Superior temporal gyrus (tissue), 1 donor: ENCODE results near the gene TICAM1.
"Not testable (repeated sequence)": the region's sequence is repeated elsewhere in the genome, so short reads cannot be mapped to it uniquely, and the experiment has no call there.

ENCODE experiments used
- DNase-seq: peaks from one replicate; pipeline ENCODE4 v3.0.0-alpha.2; 2016; ENCODE audit errors: extremely low spot score

Gene TICAM1

DNA sequence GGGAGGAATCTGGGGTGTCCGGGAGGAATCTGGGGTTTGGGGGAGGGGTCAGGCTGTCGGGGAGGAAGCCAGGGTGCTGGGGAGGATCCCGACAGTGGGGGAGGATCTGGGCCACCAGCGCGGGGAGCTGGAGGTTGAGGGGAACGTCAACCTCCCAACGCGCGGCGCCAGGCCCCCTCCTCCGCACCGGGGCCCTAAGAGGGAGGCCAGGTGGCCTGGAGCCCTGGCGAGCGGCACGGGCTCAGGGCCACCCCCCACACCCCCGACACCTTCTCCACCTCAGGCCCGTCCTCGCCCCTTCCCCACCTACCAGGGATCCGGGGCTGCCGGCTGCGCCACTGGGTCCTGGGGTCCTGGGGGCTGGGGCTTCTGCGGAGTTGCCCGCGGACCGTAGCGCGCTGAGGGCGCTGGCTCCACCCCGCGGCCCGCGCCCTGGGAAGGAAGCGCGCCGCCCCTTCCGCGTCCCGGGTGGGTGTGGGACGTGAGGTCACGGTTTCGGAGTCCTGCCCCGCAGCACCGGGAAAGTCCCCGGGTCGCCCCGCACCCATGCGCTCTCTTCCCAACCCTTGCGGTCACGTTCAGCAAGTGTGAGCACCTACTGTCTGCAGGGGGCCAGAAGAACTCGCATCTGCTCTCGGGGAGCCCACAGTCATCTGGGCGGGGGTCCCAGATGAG, at the start of gene TICAM1:
Gene TICAM1 (minus strand): TSS at position 409 of the 675 bp plus-strand sequence. CDS start 13,335 bp downstream, outside the sequence.
- DNase-seq = no peak

DNA sequence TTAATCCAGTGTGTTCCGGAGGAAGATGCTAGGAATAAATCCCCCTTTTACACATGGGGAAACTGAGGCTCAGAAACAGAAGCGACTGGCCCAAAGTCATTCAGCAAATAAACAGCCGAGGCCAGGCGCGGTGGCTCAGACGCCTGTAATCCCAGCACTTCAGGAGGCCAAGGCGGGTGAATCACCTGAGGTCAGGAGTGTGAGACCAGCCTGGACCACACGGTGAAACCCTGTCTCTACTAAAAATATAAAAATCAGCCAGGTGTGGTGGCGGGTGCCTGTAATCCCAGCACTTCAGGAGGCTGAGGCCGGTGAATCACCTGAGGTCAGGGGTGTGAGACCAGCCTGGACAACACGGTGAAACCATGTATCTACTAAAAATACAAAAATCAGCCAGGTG, 47.5 kb upstream of the TICAM1 start:
- DNase-seq = no peak

DNA sequence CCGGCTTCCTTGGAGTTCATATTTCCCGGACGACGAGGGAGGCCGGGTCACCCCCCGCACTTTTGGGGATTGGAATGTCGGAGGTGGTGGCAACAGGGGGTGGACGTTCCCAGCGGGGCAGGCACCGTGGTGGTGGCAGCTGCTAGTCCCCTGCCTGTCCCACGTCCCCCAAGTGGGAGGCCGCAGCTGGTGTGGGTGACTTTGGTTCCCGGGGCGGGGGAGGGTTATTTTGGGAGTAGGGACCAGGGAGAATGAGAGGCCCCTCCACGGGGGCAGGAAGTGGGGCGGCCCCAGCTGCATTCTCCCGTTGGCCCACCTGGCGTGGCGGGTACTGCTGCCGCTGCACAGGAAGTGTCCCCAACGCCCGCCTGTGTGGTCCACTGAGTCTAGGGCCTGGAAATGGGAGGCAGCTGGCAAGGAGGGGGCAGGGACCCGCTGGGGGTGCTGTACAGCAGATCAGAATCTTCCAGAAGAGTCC, 47.0 kb upstream of the TICAM1 start:
- DNase-seq = peak; percentile 59

DNA sequence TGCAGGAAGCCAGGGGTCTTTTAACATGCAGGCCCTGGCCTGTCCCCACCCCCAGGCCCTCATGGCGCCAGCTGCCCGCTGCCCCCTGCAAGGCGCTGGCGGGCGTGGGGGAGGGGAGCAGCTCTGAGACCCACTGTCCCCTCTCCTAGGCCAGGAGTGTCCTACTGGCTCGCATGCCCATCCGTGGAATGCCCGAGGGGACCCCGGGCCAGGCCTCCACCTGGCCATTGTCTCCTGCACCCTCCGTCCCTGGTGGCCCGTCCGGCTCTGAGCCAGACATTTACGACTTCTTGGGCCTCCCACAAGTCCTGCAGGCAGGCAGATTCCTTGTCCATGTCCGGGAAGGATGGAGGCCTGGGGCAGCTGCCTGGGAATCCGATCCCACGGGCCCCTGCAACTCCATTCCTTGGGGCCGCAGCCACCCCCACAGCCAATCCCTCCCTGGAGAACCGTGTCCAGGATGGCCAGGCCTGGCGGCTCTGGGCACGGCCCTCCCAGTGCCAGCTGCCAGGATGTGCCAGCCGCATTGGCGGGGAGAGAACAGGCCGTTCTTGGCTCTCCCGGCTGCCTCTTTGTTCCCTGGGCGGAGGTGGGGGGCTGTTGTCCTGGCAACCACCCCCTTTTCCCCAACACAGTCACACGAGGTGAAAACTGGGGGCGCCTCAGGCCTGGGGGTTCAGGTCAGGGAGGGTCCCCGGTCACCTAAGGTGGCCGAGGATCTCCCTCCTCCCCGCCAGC, 46.4 kb upstream of the TICAM1 start:
- DNase-seq = peak; percentile 94

DNA sequence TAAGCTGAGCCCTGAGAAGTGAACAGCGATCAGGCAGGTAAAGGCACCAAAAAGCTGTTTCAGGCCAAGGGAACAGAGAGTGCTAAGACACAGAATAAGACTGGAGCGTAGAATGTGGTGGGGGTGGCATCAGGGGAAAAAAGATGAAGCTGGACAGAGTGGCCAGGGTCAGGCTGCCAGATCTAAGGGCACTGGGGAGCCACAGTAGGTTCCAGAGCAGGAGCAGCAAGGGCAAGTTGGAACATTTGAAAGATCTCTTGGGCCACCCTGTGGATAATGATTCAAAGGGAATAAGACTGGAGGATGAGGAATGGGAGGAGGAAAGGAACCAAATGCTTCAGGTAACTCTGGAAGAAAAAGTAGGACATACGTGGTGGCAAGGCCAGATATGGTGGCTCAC, 42.4 kb upstream of the TICAM1 start:
- DNase-seq = no peak

DNA sequence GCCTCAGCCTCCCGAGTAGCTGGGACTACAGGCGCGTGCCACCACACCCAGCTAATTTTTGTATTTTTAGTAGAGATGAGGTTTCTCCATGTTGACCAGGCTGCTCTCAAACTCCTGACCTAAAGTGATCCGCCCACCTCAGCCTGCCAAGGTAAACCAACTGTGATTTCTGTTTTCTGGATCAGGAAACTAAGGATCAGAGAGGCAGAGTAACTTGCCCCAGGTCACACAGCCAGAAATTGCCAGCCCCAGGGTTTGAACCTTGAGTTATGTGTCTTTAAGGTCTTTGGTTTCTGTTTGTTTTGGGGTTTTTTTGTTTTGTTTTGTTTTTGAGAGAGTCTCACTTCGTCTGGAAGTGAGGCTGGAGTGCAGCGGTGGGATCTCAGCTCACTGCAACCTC, 40.2 kb upstream of the TICAM1 start:
- DNase-seq = no peak

DNA sequence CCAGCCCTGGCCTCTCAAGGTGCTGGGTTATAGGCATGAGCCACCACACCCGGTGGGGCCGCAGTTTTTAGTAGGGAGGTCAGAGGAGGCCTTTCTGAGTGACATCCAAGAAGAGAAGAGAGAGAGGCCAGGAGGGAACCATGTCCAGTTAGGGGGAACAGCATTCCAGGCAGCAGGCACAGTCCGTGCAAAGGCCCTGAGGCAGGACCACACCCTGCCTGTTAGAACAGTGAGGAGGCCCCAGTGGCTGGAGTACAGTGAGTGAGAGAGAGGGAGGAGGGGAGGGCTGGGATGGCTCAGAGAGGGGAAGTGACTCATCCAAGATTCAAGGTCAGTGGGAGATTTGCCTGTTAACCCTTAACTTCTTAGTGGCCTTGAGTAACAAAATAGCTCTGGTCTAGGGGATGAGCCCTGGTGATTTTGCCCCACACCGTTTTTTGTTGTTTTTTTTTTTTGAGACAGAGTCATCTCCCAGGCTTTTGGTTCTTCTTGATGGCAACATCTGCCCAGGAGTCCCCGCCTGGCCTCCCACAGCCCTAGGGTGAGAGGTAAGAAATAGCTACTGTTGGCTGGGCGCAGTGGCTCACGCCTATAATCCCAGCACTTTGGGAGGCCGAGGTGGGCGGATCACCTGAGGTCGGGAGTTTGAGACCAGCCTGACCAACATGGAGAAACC, 38.7 kb upstream of the TICAM1 start:
- no peak for DNase-seq

DNA sequence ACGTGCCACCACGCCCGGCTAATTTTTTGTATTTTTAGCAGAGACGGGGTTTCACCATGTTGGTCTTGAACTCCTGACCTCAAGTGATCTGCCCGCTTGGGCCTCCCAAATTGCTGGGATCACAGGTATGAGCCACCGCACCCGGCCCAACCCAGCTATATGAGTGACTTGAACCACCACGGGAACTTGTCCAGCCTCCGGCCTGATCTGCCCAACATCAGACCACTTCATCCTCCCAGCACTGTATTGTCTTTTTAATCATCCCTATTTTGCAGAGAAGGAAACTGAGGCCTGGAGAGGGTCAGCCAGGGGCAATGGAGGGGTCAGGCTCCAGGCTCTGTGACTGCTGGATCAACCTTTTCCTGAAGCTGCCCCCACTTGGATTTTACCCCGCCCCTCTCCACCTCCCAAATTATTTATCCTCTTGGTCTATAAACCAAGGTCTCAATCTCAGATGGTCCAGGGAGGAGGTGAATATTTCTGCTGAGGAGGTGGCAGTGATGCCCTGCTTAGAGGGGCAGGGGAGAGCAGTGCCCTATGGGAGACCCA, 36.8 kb upstream of the TICAM1 start:
- no peak for DNase-seq

DNA sequence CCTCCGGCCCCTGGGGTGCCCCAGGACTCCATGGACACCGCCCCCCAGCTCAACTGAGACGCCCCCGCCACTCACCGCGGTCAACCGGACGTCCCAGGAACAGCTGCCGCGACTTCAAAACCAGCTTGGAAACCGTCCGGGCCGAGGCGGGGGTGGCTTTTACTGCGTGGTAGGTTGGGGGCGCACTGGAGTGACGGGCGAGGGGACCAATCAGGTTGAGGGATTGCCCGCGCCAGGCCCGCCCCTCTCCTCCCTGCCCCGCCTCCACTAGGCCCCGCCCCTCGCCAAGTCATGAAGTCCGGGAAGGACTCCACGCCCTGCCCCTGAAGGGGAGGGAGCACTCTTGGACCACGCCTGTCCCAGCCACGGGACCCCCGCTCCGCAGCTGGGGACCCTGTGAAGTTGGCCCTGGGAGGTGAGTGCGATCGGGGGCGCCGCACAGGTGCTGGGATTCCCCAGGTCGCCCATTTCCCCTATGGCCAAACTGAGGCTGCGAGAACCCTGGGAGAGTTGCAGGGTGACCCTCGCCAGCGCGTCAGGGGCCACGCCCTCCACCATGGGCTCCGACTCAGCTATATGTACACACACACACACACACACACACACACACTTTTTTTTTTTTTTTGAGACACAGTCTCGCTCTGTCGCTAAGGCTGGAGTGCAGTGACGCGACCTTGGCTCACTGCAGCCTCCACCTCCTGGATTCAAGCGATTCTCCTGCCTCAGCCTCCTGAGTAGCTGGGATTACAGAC, 36.2 kb upstream of the TICAM1 start, which contains the start of gene PLIN3:
Gene PLIN3 (minus strand): TSS at position 134 of the 752 bp plus-strand sequence. CDS start 6,273 bp downstream, outside the sequence.
- peak; percentile 83 for DNase-seq

DNA sequence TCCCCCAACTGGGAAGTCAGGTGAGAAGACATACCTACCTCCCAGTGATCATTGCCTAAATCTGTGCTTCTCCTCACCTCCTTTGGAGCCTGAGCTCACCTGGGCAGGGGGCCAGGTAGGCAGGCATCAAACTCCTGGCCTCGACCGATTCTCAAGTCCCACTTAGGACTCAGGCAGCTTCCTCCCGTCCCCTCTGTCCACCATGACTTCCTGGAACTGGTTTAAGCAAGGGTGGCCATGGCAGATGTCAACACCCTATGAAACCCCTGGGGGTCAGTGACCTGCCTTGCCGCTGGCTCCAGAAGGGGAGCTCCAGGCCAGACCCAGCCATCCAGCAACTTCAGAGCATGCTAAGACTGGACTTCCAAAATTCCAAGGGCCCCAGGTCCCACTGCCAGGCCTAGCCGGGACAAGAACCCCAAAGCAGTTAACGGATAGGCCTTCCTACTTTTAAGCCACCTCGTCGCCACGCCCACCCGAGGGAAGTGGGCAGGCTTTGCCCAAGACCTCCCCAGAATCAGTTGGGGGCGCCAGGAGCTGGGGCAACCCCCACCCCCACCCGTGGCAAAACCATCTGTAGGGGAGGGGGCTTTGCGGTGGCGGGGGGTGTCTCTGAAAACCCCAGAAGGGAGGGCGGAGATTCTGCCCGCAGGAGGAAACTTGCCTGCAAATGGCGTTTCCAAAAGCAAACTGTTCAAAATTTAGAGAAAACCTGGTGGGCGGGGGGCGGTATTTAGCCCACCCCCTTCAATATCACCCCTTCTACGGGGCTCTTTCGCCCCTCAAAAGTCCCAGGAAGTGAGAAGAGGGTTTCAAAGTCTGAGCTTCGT, 35.3 kb upstream of the TICAM1 start:
- DNase-seq = no peak

DNA sequence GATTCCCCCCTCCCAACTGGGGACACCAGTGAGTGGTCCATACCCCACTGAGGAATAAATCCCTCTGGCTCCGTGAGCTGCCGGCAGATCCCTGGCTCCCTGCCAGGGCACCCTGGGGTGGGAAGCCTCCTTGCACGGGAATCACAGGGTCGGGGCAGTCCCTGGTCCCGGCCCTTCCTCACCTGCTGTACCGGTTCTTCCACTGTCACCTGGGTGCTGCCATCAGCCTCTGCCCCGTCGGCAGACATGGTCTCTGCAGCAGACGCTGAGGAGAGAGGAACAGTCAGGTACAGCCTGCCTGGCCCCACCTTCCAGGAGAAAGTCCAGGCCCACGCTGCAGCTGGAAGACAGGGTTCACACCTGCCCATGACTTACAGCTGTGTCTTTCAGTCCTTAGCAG, 29.6 kb upstream of the TICAM1 start:
- DNase-seq = no peak

DNA sequence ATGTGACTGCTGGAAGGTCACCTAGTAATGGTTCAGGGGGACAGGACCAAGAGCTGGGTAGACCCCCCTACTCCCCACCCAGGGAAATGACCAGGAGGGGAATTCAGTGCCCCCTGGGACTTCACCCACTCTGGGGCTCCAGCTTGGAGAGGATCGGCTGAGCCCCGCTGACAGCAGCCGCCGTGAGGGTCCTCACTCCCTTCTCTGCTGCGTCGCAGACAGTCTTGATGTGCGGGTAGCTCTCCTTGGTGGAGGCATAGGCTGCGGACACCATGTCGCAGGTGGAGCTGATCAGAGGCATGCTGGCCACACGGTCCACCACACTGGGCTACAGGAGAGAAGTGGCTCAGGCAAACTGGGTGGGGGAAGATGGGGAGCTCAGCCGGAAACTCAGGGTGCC, 28.2 kb upstream of the TICAM1 start:
- no peak for DNase-seq

DNA sequence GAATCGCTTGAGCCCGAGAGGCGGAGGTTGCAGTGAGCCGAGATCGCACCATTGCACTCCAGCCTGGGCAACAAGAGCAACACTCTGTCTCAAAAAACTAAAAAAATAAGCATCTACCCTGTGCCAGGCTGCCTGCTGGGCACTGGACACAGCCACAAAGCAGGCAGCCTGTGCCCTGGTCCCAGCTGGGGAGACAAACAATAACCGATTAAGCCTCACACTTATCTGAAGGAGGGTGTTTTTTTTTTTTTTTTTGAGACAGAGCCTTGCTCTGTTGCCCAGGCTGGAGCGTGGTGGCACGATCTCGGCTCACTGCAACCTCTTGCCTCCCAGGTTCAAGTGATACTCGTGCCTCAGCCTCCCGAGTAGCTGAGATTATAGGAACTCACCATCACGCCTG, 25.0 kb upstream of the TICAM1 start:
- peak; percentile 55 for DNase-seq

DNA sequence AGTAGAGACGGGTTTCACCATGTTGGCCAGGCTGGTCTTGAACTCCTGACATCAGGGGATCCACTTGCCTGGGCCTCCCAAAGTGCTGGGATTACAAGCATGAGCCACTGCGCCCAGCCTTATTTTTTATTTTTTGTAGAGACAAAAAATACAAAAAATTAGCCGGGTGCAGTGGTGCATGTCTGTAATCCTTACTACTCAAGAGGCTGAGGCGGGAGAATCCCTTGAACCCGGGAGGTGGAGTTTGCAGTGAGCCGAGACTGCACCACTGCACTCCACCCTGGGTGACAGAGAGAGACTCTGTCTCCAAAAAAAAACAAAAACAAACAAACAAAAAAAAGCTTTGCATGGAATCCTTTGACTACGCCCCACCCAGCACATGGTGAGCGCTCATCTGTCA, 22.0 kb upstream of the TICAM1 start:
- DNase-seq = not testable (repeated sequence)

DNA sequence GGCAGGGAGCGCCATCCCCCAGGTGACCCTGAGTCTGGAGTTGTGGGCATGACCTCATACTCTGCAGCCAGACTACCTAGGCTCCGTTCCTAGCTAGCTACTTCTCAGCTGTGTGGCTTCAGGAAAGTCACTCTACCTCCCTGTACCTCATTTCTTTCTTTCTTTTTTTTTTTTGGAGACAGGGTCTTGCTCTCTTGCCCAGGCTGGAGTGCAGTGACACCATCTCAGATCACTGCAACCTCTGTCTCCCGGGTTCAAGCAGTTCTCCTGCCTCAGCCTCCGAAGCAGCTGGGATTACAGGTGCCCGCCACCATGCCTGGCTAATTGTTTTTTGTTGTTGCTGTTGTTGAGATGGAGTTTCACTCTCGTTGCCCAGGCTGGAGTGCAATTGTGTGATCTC, 21.0 kb upstream of the TICAM1 start:
- no peak for DNase-seq

DNA sequence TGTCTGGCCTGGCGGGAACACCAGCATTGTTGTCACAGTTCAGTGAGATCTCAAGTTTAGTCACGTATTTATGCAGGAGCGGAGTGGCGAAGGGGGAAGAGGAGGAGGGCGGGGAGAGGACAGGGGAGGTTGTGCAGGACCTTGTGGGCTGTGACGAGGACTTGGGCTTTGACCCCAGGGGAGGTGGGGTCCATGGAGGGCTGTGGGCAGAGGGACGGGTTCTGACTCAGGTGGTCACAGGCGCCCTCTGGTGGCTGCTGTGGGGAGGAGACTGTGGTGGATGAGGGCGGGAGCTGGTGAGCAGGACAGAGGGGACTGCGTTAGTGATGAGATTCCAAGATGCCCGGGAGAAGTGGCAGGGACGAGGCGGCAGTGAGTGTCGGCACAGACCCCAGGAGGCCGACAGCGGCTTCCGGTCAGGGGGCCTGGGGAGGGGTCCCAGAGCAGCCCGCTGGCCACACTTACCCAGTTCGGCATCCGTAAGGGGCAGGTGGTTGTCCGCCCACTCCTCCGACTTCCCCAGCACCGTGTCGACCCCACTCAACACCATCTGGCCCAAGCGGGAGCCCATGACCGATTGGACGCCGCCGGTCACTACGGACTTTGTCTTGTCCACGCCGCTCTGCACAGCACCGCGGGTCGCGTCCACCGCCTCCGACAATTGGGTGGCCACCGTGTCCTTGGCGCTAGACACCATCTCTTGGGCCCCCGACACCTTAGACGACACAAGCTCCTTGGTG, 20.2 kb upstream of the TICAM1 start:
- peak; percentile 73 for DNase-seq

DNA sequence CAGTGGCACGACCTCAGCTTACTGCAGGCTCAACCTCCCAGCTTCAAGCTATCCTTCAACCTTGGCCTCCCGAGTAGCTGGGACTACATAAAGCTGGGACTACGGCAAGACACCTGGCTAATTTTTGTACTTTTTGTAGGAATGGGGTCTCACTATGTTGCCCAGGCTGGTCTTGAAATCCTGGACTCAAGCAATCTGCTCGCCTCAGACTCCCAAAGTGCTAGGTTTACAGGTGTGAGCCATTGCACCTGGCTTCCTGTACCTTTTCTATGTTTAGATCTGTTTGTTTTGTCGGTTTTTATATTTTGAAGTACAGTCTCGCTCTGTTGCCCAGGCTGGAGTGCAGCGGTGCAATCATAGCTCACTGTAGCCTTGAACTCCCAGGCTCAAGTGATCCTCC, 17.5 kb upstream of the TICAM1 start:
- no peak for DNase-seq

DNA sequence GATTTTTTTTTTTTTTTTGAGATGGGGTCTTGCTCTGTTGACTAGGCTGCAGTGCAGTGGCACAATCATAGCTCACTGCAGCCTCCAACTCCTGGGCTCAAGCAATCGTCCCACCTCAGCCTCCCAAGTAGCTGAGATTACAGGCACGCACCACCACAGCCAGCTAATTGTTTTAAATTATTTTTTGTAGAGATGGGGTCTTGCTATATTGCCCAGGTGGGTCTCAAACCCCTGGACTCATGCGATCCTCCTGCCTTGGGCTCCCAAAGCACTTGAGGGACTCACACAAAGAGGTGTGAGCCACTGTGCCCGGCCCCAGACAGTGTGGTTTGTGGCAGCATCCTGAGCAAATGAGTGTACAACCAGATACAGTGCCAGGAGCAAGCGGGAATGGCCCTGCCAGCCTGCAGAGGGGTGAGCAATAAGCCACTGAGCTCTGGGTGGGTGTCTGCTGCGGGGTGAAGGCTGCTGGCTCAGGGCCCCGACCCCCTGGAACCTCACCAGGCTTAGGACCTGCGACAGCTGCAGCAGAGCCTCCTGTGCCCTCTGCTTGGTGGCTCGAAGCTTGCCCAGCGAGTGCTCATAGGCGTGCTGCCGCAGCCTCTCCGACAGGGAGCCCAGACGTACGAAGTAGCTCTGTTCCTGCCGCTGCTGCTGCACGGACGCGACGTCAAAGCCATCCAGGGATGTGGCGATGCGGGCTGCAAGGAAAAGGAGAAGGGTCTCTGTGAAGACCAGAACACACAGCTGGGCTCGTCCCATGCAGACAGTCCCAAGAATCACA, 15.9 kb upstream of the TICAM1 start:
- no peak for DNase-seq

DNA sequence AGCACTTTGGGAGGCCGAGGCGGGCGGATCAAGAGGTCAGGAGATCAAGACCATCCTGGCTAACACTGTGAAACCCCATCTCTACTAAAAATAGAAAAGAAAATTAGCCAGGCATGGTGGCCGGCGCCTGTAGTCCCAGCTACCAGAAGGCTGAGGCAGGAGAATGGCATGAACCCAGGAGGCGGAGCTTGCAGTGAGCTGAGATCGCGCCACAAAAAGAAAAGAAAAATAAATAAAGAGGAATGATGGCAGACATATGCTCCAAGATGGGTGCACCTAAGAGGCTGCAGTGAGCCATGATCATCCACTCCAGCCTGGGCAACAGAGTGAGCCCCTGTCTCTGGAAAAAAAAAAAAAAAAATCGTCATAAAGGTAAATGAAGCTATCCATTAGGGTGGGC, 14.5 kb upstream of the TICAM1 start:
- not testable (repeated sequence) for DNase-seq
